ENCODE measurements around the gene RMDN3. TPM values are rescaled to one million over a fixed set of nuclear protein-coding genes. Genes with fewer than 3 reads are reported as not detected.
A peak's percentile ranks its signal among the peaks of the same experiment; 100 is the strongest.

Gene RMDN3
- total and polyA plus RNA-seq, 2 of the 13 experiments (the other 11 are each of a cell fraction or from before 2014, with no cell fraction given): 16.8 to 19.5 TPM

DNA sequence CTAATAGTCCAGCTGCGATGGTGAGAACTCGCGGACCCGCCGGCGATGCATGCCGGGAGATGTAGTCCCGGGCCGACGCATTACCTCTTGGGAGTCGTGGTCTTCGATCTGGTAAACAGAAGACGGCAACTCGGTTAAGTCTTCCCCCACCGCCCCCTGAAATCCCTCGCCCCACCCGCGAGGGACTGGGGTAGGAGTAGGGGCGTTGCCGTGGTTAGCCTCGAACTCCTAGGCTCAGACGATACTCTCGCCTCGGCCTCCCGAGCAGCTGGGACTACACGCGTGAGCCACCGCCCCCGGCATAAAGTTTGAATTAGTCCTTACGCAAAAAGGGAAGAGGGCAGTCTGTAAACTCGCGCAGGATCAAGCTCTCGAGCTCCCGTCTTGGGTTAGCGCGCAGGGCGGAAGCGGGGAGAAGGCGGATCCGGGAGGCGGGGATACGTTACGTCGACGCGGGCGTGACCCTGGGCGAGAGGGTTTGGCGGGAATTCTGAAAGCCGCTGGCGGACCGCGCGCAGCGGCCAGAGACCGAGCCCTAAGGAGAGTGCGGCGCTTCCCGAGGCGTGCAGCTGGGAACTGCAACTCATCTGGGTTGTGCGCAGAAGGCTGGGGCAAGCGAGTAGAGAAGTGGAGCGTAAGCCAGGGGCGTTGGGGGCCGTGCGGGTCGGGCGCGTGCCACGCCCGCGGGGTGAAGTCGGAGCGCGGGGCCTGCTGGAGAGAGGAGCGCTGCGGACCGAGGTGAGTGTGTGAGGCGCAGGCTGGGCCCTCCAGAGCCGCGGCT, 60.2 kb downstream of the RMDN3 start, which contains the start of gene RAD51 (continued):
- TF ChIP-seq PAX8 (CRISPR knock-in tag; IDR thresholded peaks at IDR 0.05; ENCODE audit: borderline replicate concordance) (peak; percentile 48; the same call in 1 of the 2 replicates), YEATS4 (CRISPR knock-in tag; IDR thresholded peaks at IDR 0.05; ENCODE audit: borderline replicate concordance) (peak; percentile 89; the same call in 1 of the 2 replicates), HNRNPH1 (optimal IDR thresholded peaks at IDR 0.05; ENCODE audit: low read depth, low read length) (no peak), NCOA1 (CRISPR knock-in tag; IDR thresholded peaks at IDR 0.05) (0 out of 2 replicates have a peak, but pooled peaks have one; percentile 27), ZFP90 (CRISPR knock-in tag; IDR thresholded peaks at IDR 0.05; ENCODE audit: borderline replicate concordance) (peak; percentile 76; the same call in 1 of the 2 replicates), ZNF567 (CRISPR knock-in tag; IDR thresholded peaks at IDR 0.05; ENCODE audit: borderline replicate concordance) (no peak), ZBTB40 (IDR thresholded peaks at IDR 0.05) (no peak), ZBTB40 (CRISPR knock-in tag; IDR thresholded peaks at IDR 0.05) (peak; percentile 53)
- TF ChIP-seq, protein P1, sequence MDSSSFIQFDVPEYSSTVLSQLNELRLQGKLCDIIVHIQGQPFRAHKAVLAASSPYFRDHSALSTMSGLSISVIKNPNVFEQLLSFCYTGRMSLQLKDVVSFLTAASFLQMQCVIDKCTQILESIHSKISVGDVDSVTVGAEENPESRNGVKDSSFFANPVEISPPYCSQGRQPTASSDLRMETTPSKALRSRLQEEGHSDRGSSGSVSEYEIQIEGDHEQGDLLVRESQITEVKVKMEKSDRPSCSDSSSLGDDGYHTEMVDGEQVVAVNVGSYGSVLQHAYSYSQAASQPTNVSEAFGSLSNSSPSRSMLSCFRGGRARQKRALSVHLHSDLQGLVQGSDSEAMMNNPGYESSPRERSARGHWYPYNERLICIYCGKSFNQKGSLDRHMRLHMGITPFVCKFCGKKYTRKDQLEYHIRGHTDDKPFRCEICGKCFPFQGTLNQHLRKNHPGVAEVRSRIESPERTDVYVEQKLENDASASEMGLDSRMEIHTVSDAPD (CRISPR knock-in tag; IDR thresholded peaks at IDR 0.05): no peak
- TF ChIP-seq, protein P2, sequence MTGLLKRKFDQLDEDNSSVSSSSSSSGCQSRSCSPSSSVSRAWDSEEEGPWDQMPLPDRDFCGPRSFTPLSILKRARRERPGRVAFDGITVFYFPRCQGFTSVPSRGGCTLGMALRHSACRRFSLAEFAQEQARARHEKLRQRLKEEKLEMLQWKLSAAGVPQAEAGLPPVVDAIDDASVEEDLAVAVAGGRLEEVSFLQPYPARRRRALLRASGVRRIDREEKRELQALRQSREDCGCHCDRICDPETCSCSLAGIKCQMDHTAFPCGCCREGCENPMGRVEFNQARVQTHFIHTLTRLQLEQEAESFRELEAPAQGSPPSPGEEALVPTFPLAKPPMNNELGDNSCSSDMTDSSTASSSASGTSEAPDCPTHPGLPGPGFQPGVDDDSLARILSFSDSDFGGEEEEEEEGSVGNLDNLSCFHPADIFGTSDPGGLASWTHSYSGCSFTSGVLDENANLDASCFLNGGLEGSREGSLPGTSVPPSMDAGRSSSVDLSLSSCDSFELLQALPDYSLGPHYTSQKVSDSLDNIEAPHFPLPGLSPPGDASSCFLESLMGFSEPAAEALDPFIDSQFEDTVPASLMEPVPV (CRISPR knock-in tag; IDR thresholded peaks at IDR 0.05): peak; percentile 87
- TF ChIP-seq, protein P3, sequence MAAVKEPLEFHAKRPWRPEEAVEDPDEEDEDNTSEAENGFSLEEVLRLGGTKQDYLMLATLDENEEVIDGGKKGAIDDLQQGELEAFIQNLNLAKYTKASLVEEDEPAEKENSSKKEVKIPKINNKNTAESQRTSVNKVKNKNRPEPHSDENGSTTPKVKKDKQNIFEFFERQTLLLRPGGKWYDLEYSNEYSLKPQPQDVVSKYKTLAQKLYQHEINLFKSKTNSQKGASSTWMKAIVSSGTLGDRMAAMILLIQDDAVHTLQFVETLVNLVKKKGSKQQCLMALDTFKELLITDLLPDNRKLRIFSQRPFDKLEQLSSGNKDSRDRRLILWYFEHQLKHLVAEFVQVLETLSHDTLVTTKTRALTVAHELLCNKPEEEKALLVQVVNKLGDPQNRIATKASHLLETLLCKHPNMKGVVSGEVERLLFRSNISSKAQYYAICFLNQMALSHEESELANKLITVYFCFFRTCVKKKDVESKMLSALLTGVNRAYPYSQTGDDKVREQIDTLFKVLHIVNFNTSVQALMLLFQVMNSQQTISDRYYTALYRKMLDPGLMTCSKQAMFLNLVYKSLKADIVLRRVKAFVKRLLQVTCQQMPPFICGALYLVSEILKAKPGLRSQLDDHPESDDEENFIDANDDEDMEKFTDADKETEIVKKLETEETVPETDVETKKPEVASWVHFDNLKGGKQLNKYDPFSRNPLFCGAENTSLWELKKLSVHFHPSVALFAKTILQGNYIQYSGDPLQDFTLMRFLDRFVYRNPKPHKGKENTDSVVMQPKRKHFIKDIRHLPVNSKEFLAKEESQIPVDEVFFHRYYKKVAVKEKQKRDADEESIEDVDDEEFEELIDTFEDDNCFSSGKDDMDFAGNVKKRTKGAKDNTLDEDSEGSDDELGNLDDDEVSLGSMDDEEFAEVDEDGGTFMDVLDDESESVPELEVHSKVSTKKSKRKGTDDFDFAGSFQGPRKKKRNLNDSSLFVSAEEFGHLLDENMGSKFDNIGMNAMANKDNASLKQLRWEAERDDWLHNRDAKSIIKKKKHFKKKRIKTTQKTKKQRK (IDR thresholded peaks at IDR 0.05; ENCODE audit: low read length): no peak

Measured in HepG2 (cell line).